ENCODE results near the gene LINS1.
"Not testable (repeated sequence)": the region's sequence is repeated elsewhere in the genome, so short reads cannot be mapped to it uniquely, and the experiment has no call there.

Gene LINS1

GRCh38 chr15:100602823-100603393 lies 924 bp upstream of the LINS1 start:
- in situ Hi-C loops (cut with MboI; ENCODE audit: low sequenced_read_pairs): no loop called here

GRCh38 chr15:100601617-100602063 lies 344 bp downstream of the LINS1 start:
- in situ Hi-C loops (cut with MboI; ENCODE audit: low sequenced_read_pairs): no loop called here

- in situ Hi-C loops (cut with MboI; ENCODE audit: low sequenced_read_pairs): no loop called here
Observed at GRCh38 chr15:100601163-100601562, 821 bp downstream of the LINS1 start.

GRCh38 chr15:100598655-100599054 lies 3.3 kb downstream of the LINS1 start:
- in situ Hi-C loops (cut with MboI; ENCODE audit: low sequenced_read_pairs): no loop called here

- in situ Hi-C loops (cut with MboI; ENCODE audit: low sequenced_read_pairs): no loop called here
Observed at GRCh38 chr15:100597862-100598261, 4.1 kb downstream of the LINS1 start.

GRCh38 chr15:100596792-100597191 lies 5.2 kb downstream of the LINS1 start:
- in situ Hi-C loops (cut with MboI; ENCODE audit: low sequenced_read_pairs): no loop called here

GRCh38 chr15:100595964-100596363 lies 6.0 kb downstream of the LINS1 start:
- in situ Hi-C loops (cut with MboI; ENCODE audit: low sequenced_read_pairs): no loop called here

GRCh38 chr15:100593431-100593830 lies 8.6 kb downstream of the LINS1 start:
- in situ Hi-C loops (cut with MboI; ENCODE audit: low sequenced_read_pairs): no loop called here

GRCh38 chr15:100592898-100593297 lies 9.1 kb downstream of the LINS1 start:
- in situ Hi-C loops (cut with MboI; ENCODE audit: low sequenced_read_pairs): no loop called here

GRCh38 chr15:100591835-100592234 lies 10.1 kb downstream of the LINS1 start:
- in situ Hi-C loops (cut with MboI; ENCODE audit: low sequenced_read_pairs): no loop called here

GRCh38 chr15:100591163-100591562 lies 10.8 kb downstream of the LINS1 start:
- in situ Hi-C loops (cut with MboI; ENCODE audit: low sequenced_read_pairs): not testable (repeated sequence)

- in situ Hi-C loops (cut with MboI; ENCODE audit: low sequenced_read_pairs): no loop called here
Observed at GRCh38 chr15:100588638-100589242, 13.2 kb downstream of the LINS1 start.

- in situ Hi-C loops (cut with MboI; ENCODE audit: low sequenced_read_pairs): no loop called here
Observed at GRCh38 chr15:100580414-100580813, 21.6 kb downstream of the LINS1 start.

GRCh38 chr15:100573526-100573925 lies 28.5 kb downstream of the LINS1 start:
- in situ Hi-C loops (cut with MboI; ENCODE audit: low sequenced_read_pairs): no loop called here

GRCh38 chr15:100572362-100572983 lies 29.5 kb downstream of the LINS1 start:
- in situ Hi-C loops (cut with MboI; ENCODE audit: low sequenced_read_pairs): no loop called here

- in situ Hi-C loops (cut with MboI; ENCODE audit: low sequenced_read_pairs): no loop called here
Observed at GRCh38 chr15:100571592-100572167, 30.3 kb downstream of the LINS1 start.

- in situ Hi-C loops (cut with MboI; ENCODE audit: low sequenced_read_pairs): no loop called here
Observed at GRCh38 chr15:100570735-100571313, 31.2 kb downstream of the LINS1 start.

- in situ Hi-C loops (cut with MboI; ENCODE audit: low sequenced_read_pairs): no loop called here
Observed at GRCh38 chr15:100570275-100570674, 31.7 kb downstream of the LINS1 start.

- in situ Hi-C loops (cut with MboI; ENCODE audit: low sequenced_read_pairs): no loop called here
Observed at GRCh38 chr15:100569391-100569790, 32.6 kb downstream of the LINS1 start.

- in situ Hi-C loops (cut with MboI; ENCODE audit: low sequenced_read_pairs): no loop called here
Observed at GRCh38 chr15:100566850-100567628, 34.9 kb downstream of the LINS1 start.

- in situ Hi-C loops (cut with MboI; ENCODE audit: low sequenced_read_pairs): no loop called here
Observed at GRCh38 chr15:100565591-100565990, 36.4 kb downstream of the LINS1 start.
